Effector memory CD4-positive, alpha-beta T cell (primary cell): ENCODE data around the gene FIBCD1.

Experiments used
- DNase-seq, 3 donors: peaks; one replicate each; pipeline ENCODE4 v3.0.0-alpha.2; 2020
- H3K27ac ChIP-seq: 2 replicates; pipeline ENCODE4 v1.7.0; 2013; ENCODE audit warnings: mild to moderate bottlenecking, low read length, moderate library complexity; ENCODE audit not compliant: insufficient read depth, poor library complexity, severe bottlenecking
- H3K27me3 ChIP-seq: replicated peaks from 2 replicates; pipeline ENCODE4 v1.7.0; 2013; ENCODE audit warnings: mild to moderate bottlenecking, low read length; ENCODE audit not compliant: insufficient read depth, control insufficient read depth, poor library complexity, severe bottlenecking
- H3K36me3 ChIP-seq: 2 replicates; pipeline ENCODE4 v1.7.0; 2013; ENCODE audit warnings: mild to moderate bottlenecking, low read length, moderate library complexity; ENCODE audit not compliant: control insufficient read depth, insufficient read depth
- H3K4me1 ChIP-seq: 2 replicates; pipeline ENCODE4 v1.7.0; 2013; ENCODE audit warnings: low read length, mild to moderate bottlenecking; ENCODE audit not compliant: control insufficient read depth, insufficient read depth, poor library complexity, severe bottlenecking
- H3K4me3 ChIP-seq: 2 replicates; pipeline ENCODE4 v1.7.0; 2013; ENCODE audit warnings: low read length, low read depth, mild to moderate bottlenecking; ENCODE audit not compliant: insufficient read depth, poor library complexity, severe bottlenecking
- H3K9me3 ChIP-seq: 2 replicates; pipeline ENCODE4 v1.7.0; 2013; ENCODE audit warnings: mild to moderate bottlenecking, low read length, moderate library complexity; ENCODE audit not compliant: control insufficient read depth

FIBCD1 gene

GRCh38 chr9:130884542-130885483 is 54.2 kb downstream of the FIBCD1 start:
- no peak overlapping the region for H3K4me3 ChIP-seq
- H3K27ac ChIP-seq, result no peak overlapping the region
- no peak for DNase-seq
- no peaks in the 10 kb centered on the region for H3K27me3 ChIP-seq
- no peaks in the 10 kb centered on the region for H3K4me1 ChIP-seq
- H3K36me3 ChIP-seq, result peaks cover 53% of the 10 kb centered on the region
- H3K9me3 ChIP-seq, result no peaks in the 10 kb centered on the region

GRCh38 chr9:130884111-130884531 is 54.9 kb downstream of the FIBCD1 start:
- no peak overlapping the region for H3K4me3 ChIP-seq
- no peak for DNase-seq
- no peaks in the 10 kb centered on the region for H3K27me3 ChIP-seq
- H3K27ac ChIP-seq, result no peak overlapping the region
- peaks cover 59% of the 10 kb centered on the region for H3K36me3 ChIP-seq
- H3K9me3 ChIP-seq, result no peaks in the 10 kb centered on the region
- H3K4me1 ChIP-seq, result no peaks in the 10 kb centered on the region

- no peaks in the 10 kb centered on the region for H3K4me1 ChIP-seq
- H3K36me3 ChIP-seq, result peaks cover 57% of the 10 kb centered on the region
- H3K27ac ChIP-seq, result no peak overlapping the region
- H3K4me3 ChIP-seq, result no peak overlapping the region
- no peaks in the 10 kb centered on the region for H3K27me3 ChIP-seq
- no peak for DNase-seq
- no peaks in the 10 kb centered on the region for H3K9me3 ChIP-seq
Measured at GRCh38 chr9:130883479-130883878, 55.6 kb downstream of the FIBCD1 start.

- Histone ChIP-seq H3K27me3 (no peaks in the 10 kb centered on the region), H3K4me1 (no peaks in the 10 kb centered on the region), H3K4me3 (no peak overlapping the region), H3K9me3 (no peaks in the 10 kb centered on the region), H3K27ac (no peak overlapping the region), H3K36me3 (peaks cover 57% of the 10 kb centered on the region)
- DNase-seq, result no peak
Measured at GRCh38 chr9:130882696-130883225, 56.3 kb downstream of the FIBCD1 start.

- H3K27me3 ChIP-seq, result no peaks in the 10 kb centered on the region
- H3K4me3 ChIP-seq, result no peak overlapping the region
- H3K27ac ChIP-seq, result no peak overlapping the region
- H3K36me3 ChIP-seq, result peaks cover 48% of the 10 kb centered on the region
- no peaks in the 10 kb centered on the region for H3K9me3 ChIP-seq
- no peak for DNase-seq
- no peaks in the 10 kb centered on the region for H3K4me1 ChIP-seq
Measured at GRCh38 chr9:130881516-130881915, 57.5 kb downstream of the FIBCD1 start.

- DNase-seq, result no peak
- Histone ChIP-seq H3K4me1 (no peaks in the 10 kb centered on the region), H3K27ac (no peak overlapping the region), H3K27me3 (no peaks in the 10 kb centered on the region), H3K4me3 (no peak overlapping the region), H3K9me3 (no peaks in the 10 kb centered on the region), H3K36me3 (peaks cover 45% of the 10 kb centered on the region)
Measured at GRCh38 chr9:130880599-130881220, 58.3 kb downstream of the FIBCD1 start.

GRCh38 chr9:130879863-130880411 is 59.1 kb downstream of the FIBCD1 start:
- H3K4me3 ChIP-seq, result no peak overlapping the region
- no peaks in the 10 kb centered on the region for H3K9me3 ChIP-seq
- H3K36me3 ChIP-seq, result peaks cover 39% of the 10 kb centered on the region
- H3K27ac ChIP-seq, result no peak overlapping the region
- no peak for DNase-seq
- H3K4me1 ChIP-seq, result no peaks in the 10 kb centered on the region
- no peaks in the 10 kb centered on the region for H3K27me3 ChIP-seq

GRCh38 chr9:130878295-130878694 is 60.8 kb downstream of the FIBCD1 start:
- DNase-seq, result no peak
- Histone ChIP-seq H3K36me3 (peaks cover 35% of the 10 kb centered on the region), H3K9me3 (no peaks in the 10 kb centered on the region), H3K4me3 (no peak overlapping the region), H3K27ac (no peak overlapping the region), H3K27me3 (no peaks in the 10 kb centered on the region), H3K4me1 (no peaks in the 10 kb centered on the region)

- Histone ChIP-seq H3K4me3 (no peak overlapping the region), H3K27me3 (no peaks in the 10 kb centered on the region), H3K27ac (no peak overlapping the region), H3K36me3 (peaks cover 42% of the 10 kb centered on the region), H3K4me1 (no peaks in the 10 kb centered on the region), H3K9me3 (no peaks in the 10 kb centered on the region)
- no peak for DNase-seq
Measured at GRCh38 chr9:130877300-130877699, 61.7 kb downstream of the FIBCD1 start.

- no peak overlapping the region for H3K27ac ChIP-seq
- H3K9me3 ChIP-seq, result no peaks in the 10 kb centered on the region
- peaks cover 36% of the 10 kb centered on the region for H3K36me3 ChIP-seq
- no peaks in the 10 kb centered on the region for H3K27me3 ChIP-seq
- no peak overlapping the region for H3K4me3 ChIP-seq
- DNase-seq, result no peak
- H3K4me1 ChIP-seq, result no peaks in the 10 kb centered on the region
Measured at GRCh38 chr9:130874783-130875182, 64.3 kb downstream of the FIBCD1 start.
